Measurements from ENCODE around the gene DDX1.

The DDX1 gene

DNA sequence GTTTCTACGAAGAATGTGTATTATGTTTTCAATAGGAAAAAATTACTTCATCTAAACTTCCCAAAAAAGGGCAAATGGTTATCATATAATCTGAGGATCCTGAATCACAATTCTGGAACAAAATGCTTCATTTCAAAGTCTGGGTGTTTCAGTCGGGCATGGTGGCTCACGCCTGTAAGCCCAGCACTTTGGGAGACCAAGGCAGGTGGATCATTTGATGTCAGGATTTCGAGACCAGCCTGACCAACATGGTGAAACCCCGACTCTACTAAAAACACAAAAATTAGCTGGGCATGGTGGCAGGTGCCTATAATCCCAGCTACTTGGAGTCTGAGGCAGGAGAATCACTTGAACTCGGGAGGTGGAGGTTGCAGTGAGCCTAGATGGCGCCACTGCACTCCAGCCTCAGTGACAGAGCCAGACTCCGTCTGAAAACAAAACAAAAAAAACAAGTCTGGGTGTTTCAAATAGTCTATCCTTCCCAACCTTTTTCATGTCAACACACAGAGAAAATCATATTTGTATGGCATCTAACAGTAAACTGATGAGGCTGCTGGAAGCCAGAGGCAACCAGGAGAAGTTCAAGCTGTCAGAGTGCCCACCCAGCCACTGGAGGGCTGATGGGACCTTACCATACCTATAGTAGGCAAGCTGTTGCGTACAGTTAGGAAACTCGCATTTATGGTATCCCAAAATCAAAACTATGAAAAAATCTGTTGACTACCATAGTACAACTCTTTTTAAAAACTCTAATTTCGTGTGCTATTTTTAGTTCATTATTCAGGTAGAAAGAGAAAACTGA is 45.2 kb upstream of the DDX1 start:
- ChIA-PET POLR2A (interaction anchor here (1.7 kb wide), 1 partner anchor 15 kb away, joined by 5 read pairs; the partner anchor contains the start of gene NBAS), CTCF (interaction anchor here (0.7 to 1.6 kb wide), 4 partner anchors 11 to 232 kb away, joined by 3 to 8 read pairs (median 4); partner anchors contain the start of gene NBAS)
- DNase-seq (ENCODE audit: extremely low spot score), result no peak
- no peak for TF ChIP-seq CTBP1 (IDR thresholded peaks at IDR 0.05; ENCODE audit: borderline replicate concordance)
- no peak for TF ChIP-seq ZNF384 (IDR thresholded peaks at IDR 0.05)
- TF ChIP-seq L3MBTL2 (conservative IDR thresholded peaks at IDR 0.05), result no peak
- TF ChIP-seq FOXM1 (IDR thresholded peaks at IDR 0.05; ENCODE audit: borderline replicate concordance), result no peak
- TF ChIP-seq NFRKB (IDR thresholded peaks at IDR 0.05), result no peak
- TF ChIP-seq FOXA1 (IDR thresholded peaks at IDR 0.05), result no peak
- no peak for TF ChIP-seq BHLHE40 (IDR thresholded peaks at IDR 0.05; ENCODE audit: borderline replicate concordance)
- TF ChIP-seq TARDBP (IDR thresholded peaks at IDR 0.05), result no peak
- TF ChIP-seq ARNT (IDR thresholded peaks at IDR 0.05), result no peak
- no peak for TF ChIP-seq SP1 (IDR thresholded peaks at IDR 0.05)
- TF ChIP-seq, protein P1, sequence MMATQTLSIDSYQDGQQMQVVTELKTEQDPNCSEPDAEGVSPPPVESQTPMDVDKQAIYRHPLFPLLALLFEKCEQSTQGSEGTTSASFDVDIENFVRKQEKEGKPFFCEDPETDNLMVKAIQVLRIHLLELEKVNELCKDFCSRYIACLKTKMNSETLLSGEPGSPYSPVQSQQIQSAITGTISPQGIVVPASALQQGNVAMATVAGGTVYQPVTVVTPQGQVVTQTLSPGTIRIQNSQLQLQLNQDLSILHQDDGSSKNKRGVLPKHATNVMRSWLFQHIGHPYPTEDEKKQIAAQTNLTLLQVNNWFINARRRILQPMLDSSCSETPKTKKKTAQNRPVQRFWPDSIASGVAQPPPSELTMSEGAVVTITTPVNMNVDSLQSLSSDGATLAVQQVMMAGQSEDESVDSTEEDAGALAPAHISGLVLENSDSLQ (IDR thresholded peaks at IDR 0.05), result no peak
- TF ChIP-seq LEF1 (IDR thresholded peaks at IDR 0.05; ENCODE audit: borderline replicate concordance), result no peak
- TF ChIP-seq SUZ12 (IDR thresholded peaks at IDR 0.05), result no peak
- no peak for TF ChIP-seq ELF4 (IDR thresholded peaks at IDR 0.05)
- no peak for TF ChIP-seq FOXK2 (IDR thresholded peaks at IDR 0.05)
- no peak for TF ChIP-seq HDGF (IDR thresholded peaks at IDR 0.05; ENCODE audit: borderline replicate concordance)

DNA sequence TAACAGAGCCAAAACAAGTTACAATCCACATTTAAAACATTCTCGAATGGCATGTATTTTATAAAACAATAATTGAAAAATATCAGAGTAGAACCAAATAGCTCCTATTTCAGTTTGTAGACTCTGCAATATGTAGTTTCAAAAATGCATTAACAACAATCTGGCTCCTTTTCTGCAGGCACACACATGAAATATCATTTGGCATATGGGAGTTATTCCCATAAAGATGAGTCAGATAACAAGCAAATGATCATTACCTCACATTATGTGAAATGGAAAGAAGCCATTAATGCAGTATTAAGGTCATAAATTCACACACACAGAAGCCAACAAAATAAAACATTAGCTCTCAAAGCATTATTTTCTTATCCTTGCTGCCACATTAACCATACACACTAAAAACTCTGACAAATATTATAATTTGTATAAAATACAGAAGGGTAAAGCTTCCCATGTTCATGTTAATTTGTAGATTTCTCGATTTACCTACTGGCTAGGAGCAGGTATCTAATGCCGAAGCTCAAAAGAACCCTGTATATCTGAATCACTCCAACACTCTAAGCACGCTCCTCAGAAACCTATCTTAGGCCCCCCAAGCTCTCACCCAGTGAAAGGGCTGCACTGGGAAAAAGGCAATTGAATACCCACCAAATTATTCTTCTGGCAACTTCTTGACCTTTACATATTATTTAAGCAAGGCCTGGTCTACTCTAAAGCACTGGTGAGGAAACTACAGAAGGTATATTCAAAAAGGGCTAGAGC is 44.4 kb upstream of the DDX1 start:
- CTCF ChIA-PET, result interaction anchor here (0.7 to 1.6 kb wide), 3 partner anchors 11 to 233 kb away, joined by 3 to 8 read pairs (median 4); no protein-coding TSS in a partner anchor
- no peak for DNase-seq (ENCODE audit: extremely low spot score)
- POLR2A ChIA-PET, result interaction anchor here (1.7 kb wide), 1 partner anchor 14 kb away, joined by 5 read pairs; the partner anchor contains the start of gene NBAS
- TF ChIP-seq FOXM1 (IDR thresholded peaks at IDR 0.05; ENCODE audit: borderline replicate concordance), result no peak
- TF ChIP-seq SP1 (IDR thresholded peaks at IDR 0.05), result no peak
- TF ChIP-seq, protein P1 (IDR thresholded peaks at IDR 0.05), result no peak
- no peak for TF ChIP-seq LEF1 (IDR thresholded peaks at IDR 0.05; ENCODE audit: borderline replicate concordance)

DNA sequence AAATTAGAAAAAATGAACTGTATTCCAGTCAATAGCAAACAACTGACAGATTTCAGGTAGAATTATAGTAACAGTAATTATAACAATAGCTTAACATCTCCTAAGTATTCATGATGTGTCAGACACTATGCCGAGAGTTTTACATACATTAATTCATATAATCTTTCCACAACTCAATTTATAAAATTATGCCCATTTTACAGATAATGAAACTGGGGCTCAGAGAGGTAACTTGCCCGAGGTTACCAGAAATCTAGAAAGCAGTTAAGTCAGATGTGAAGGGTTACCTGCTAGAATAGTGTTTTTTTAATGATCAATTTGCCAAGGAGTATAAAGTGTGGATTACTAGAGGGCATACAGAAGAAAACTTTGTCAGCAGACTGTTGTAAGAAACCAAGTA is 42.7 kb upstream of the DDX1 start:
- ChIA-PET CTCF (no interaction called here), POLR2A (no interaction called here)
- TF ChIP-seq NFRKB (IDR thresholded peaks at IDR 0.05) (no peak), CTBP1 (IDR thresholded peaks at IDR 0.05; ENCODE audit: borderline replicate concordance) (no peak)
- DNase-seq (ENCODE audit: extremely low spot score), result no peak

DNA sequence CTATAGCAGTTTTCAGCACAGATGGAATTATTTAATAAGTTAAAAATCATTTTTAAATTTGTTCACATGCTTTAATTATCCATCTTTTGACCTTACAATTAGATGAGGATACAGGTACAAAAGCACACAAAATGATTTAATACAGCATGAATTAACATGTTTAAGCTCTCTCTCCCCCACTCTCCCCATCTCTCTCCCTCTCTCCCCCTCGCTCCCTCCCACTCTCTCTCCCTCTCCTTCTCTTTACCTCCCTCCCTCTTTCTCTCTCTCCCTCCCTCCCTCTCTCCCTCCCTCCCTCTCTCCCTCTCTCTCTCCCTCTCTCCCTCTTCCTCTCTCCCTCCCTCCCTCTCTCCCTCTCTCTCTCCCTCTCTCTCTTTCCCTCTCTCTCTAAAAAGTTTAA is 38.1 kb upstream of the DDX1 start:
- ChIA-PET POLR2A (no interaction called here), CTCF (no interaction called here)
- DNase-seq (ENCODE audit: extremely low spot score), result no peak
- TF ChIP-seq BHLHE40 (IDR thresholded peaks at IDR 0.05; ENCODE audit: borderline replicate concordance) (no peak), TARDBP (IDR thresholded peaks at IDR 0.05) (no peak), FOXM1 (IDR thresholded peaks at IDR 0.05; ENCODE audit: borderline replicate concordance) (no peak), SUZ12 (IDR thresholded peaks at IDR 0.05) (no peak), L3MBTL2 (conservative IDR thresholded peaks at IDR 0.05) (no peak), SP1 (IDR thresholded peaks at IDR 0.05) (no peak), NFRKB (IDR thresholded peaks at IDR 0.05) (no peak)
- TF ChIP-seq, protein P1 (IDR thresholded peaks at IDR 0.05), result no peak

DNA sequence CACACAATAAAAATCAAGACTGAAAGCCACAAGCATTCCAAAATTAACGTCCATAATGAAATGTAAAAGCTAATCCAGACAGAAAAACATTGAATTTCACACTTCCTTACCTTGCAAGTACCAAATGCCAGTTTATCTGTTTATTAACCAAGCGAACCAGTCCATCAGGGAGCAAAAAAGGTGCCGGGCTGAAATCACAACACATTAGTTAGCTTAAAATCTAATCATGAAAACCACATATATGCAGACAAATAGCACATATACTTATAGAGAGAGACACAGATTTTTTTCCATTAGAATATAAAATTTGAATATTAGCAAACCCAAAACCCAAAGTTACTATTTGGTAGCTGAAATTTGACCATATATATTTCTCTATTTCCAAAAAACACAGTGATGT is 37.7 kb upstream of the DDX1 start:
- no peak for DNase-seq (ENCODE audit: extremely low spot score)
- TF ChIP-seq TARDBP (IDR thresholded peaks at IDR 0.05), result no peak
- TF ChIP-seq, protein P1 (IDR thresholded peaks at IDR 0.05), result no peak
- no peak for TF ChIP-seq HDGF (IDR thresholded peaks at IDR 0.05; ENCODE audit: borderline replicate concordance)
- CTCF ChIA-PET, result interaction anchor here (0.6 kb wide), 1 partner anchor 36 kb away, joined by 3 read pairs; no protein-coding TSS in a partner anchor
- POLR2A ChIA-PET, result no interaction called here

All from HEK293T (cell line).